Stimulated activated CD8-positive, alpha-beta memory T cell treated with anti-CD3 and anti-CD28 coated beads, Interleukin-12 subunit alpha, Interleukin-12 subunit beta, amount 100 ng/mL, for 1 hour (primary cell): ENCODE data around the gene ITGB2.

ENCODE experiments used
- DNase-seq: peaks from one replicate; pipeline ENCODE4 v3.0.0-alpha.2; 2020; ENCODE audit warnings: low read depth

ITGB2 gene

GRCh38 chr21:44846485-44847260, 74.0 kb downstream of the ITGB2 start:
- no peak for DNase-seq

GRCh38 chr21:44846224-44846484, 74.5 kb downstream of the ITGB2 start:
- no peak for DNase-seq

GRCh38 chr21:44845418-44846223, 75.1 kb downstream of the ITGB2 start:
- DNase-seq, result peak; percentile 17

GRCh38 chr21:44844256-44844655, 76.4 kb downstream of the ITGB2 start:
- DNase-seq, result no peak

- no peak for DNase-seq
These were observed 77.8 kb downstream of the ITGB2 start for GRCh38 chr21:44842721-44843445.

GRCh38 chr21:44842087-44842486, 78.6 kb downstream of the ITGB2 start:
- no peak for DNase-seq

- DNase-seq, result no peak
These were observed 79.9 kb downstream of the ITGB2 start for GRCh38 chr21:44840771-44841170.

GRCh38 chr21:44838951-44839350, 81.7 kb downstream of the ITGB2 start:
- no peak for DNase-seq

GRCh38 chr21:44838039-44838895, 82.4 kb downstream of the ITGB2 start:
- no peak for DNase-seq

- DNase-seq, result no peak
These were observed 83.2 kb downstream of the ITGB2 start for GRCh38 chr21:44837537-44837936.

- no peak for DNase-seq
These were observed 83.8 kb downstream of the ITGB2 start for GRCh38 chr21:44836666-44837471.

GRCh38 chr21:44836349-44836665, 84.4 kb downstream of the ITGB2 start:
- DNase-seq, result no peak
